ENCODE measurements around the gene FBF1. TPM values are rescaled to one million over a fixed set of nuclear protein-coding genes. Genes with fewer than 3 reads are reported as not detected.

FBF1 gene
- total and polyA plus RNA-seq, 2 of the 8 experiments (the other 6 are each of a cell fraction or from before 2014, with no cell fraction given): 8.1 to 13.1 TPM

GRCh38 chr17:75878174-75878998 lies 62.5 kb downstream of the FBF1 start, which contains the start of gene TRIM47 (continued):
- TF ChIP-seq, protein P1, sequence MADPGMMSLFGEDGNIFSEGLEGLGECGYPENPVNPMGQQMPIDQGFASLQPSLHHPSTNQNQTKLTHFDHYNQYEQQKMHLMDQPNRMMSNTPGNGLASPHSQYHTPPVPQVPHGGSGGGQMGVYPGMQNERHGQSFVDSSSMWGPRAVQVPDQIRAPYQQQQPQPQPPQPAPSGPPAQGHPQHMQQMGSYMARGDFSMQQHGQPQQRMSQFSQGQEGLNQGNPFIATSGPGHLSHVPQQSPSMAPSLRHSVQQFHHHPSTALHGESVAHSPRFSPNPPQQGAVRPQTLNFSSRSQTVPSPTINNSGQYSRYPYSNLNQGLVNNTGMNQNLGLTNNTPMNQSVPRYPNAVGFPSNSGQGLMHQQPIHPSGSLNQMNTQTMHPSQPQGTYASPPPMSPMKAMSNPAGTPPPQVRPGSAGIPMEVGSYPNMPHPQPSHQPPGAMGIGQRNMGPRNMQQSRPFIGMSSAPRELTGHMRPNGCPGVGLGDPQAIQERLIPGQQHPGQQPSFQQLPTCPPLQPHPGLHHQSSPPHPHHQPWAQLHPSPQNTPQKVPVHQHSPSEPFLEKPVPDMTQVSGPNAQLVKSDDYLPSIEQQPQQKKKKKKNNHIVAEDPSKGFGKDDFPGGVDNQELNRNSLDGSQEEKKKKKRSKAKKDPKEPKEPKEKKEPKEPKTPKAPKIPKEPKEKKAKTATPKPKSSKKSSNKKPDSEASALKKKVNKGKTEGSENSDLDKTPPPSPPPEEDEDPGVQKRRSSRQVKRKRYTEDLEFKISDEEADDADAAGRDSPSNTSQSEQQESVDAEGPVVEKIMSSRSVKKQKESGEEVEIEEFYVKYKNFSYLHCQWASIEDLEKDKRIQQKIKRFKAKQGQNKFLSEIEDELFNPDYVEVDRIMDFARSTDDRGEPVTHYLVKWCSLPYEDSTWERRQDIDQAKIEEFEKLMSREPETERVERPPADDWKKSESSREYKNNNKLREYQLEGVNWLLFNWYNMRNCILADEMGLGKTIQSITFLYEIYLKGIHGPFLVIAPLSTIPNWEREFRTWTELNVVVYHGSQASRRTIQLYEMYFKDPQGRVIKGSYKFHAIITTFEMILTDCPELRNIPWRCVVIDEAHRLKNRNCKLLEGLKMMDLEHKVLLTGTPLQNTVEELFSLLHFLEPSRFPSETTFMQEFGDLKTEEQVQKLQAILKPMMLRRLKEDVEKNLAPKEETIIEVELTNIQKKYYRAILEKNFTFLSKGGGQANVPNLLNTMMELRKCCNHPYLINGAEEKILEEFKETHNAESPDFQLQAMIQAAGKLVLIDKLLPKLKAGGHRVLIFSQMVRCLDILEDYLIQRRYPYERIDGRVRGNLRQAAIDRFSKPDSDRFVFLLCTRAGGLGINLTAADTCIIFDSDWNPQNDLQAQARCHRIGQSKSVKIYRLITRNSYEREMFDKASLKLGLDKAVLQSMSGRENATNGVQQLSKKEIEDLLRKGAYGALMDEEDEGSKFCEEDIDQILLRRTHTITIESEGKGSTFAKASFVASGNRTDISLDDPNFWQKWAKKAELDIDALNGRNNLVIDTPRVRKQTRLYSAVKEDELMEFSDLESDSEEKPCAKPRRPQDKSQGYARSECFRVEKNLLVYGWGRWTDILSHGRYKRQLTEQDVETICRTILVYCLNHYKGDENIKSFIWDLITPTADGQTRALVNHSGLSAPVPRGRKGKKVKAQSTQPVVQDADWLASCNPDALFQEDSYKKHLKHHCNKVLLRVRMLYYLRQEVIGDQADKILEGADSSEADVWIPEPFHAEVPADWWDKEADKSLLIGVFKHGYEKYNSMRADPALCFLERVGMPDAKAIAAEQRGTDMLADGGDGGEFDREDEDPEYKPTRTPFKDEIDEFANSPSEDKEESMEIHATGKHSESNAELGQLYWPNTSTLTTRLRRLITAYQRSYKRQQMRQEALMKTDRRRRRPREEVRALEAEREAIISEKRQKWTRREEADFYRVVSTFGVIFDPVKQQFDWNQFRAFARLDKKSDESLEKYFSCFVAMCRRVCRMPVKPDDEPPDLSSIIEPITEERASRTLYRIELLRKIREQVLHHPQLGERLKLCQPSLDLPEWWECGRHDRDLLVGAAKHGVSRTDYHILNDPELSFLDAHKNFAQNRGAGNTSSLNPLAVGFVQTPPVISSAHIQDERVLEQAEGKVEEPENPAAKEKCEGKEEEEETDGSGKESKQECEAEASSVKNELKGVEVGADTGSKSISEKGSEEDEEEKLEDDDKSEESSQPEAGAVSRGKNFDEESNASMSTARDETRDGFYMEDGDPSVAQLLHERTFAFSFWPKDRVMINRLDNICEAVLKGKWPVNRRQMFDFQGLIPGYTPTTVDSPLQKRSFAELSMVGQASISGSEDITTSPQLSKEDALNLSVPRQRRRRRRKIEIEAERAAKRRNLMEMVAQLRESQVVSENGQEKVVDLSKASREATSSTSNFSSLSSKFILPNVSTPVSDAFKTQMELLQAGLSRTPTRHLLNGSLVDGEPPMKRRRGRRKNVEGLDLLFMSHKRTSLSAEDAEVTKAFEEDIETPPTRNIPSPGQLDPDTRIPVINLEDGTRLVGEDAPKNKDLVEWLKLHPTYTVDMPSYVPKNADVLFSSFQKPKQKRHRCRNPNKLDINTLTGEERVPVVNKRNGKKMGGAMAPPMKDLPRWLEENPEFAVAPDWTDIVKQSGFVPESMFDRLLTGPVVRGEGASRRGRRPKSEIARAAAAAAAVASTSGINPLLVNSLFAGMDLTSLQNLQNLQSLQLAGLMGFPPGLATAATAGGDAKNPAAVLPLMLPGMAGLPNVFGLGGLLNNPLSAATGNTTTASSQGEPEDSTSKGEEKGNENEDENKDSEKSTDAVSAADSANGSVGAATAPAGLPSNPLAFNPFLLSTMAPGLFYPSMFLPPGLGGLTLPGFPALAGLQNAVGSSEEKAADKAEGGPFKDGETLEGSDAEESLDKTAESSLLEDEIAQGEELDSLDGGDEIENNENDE (IDR thresholded peaks at IDR 0.05; ENCODE audit: insufficient replicate concordance, low read length): no peak
- TF ChIP-seq ASH2L (IDR thresholded peaks at IDR 0.05; ENCODE audit: low read length) (no peak), SP1 (IDR thresholded peaks at IDR 0.05; ENCODE audit: low read depth, low read length) (no peak), BACH1 (IDR thresholded peaks at IDR 0.05; ENCODE audit: low read length) (0 out of 2 replicates have a peak, but pooled peaks have one; percentile 8), PHF8 (conservative IDR thresholded peaks at IDR 0.05; ENCODE audit: low read depth, low read length) (no peak), CBX8 (IDR thresholded peaks at IDR 0.05; ENCODE audit: borderline replicate concordance, low read depth, low read length) (no peak), KDM1A (IDR thresholded peaks at IDR 0.05; ENCODE audit: borderline replicate concordance, low read length) (no peak), E2F6 (IDR thresholded peaks at IDR 0.05) (no peak), CTBP2 (IDR thresholded peaks at IDR 0.05; ENCODE audit: borderline replicate concordance, insufficient read depth, insufficient read length, low read length) (no peak)
